ENCODE results near the gene CDK2. TPM values are rescaled to one million over a fixed set of nuclear protein-coding genes. Genes with fewer than 3 reads are reported as not detected.

The CDK2 gene
- total and polyA plus RNA-seq, 2 experiments from 2014 or later = 23.9 to 26.6 TPM

GRCh38 chr12:55933169-55933798 is 33.3 kb upstream of the CDK2 start:
- no peaks in the 10 kb centered on the region for H3K9me2 ChIP-seq (replicated peaks; ENCODE audit: insufficient read depth)
- no peak overlapping the region for H3K27ac ChIP-seq
- H3K9me3 ChIP-seq (ENCODE audit: low read depth) = no peaks in the 10 kb centered on the region
- peaks cover 16% of the 10 kb centered on the region for H3K79me2 ChIP-seq
- TF ChIP-seq CTCF (IDR thresholded peaks at IDR 0.05; ENCODE audit: poor library complexity) (no peak), EZH2 (IDR thresholded peaks at IDR 0.05; ENCODE audit: borderline replicate concordance) (no peak), EZH2phosphoT487 (IDR thresholded peaks at IDR 0.05; ENCODE audit: low read depth, severe bottlenecking, unreplicated experiment) (no peak)
- DNase-seq (ENCODE audit: low spot score) = no peak
- H4K20me1 ChIP-seq (ENCODE audit: insufficient read depth, poor library complexity, severe bottlenecking) = no peaks in the 10 kb centered on the region
- no peak overlapping the region for H3K4me3 ChIP-seq
- peak overlapping the region; percentile 96 for H3K4me2 ChIP-seq
- H3K27me3 ChIP-seq = no peaks in the 10 kb centered on the region
- no peak overlapping the region for H2AFZ ChIP-seq
- H3K4me1 ChIP-seq (ENCODE audit: insufficient read depth) = peaks cover 40% of the 10 kb centered on the region
- no peaks in the 10 kb centered on the region for H3K36me3 ChIP-seq (replicated peaks; ENCODE audit: insufficient read depth, low read depth)
- WGBS (ENCODE audit: low lambda C conversion rate, missing lambda C conversion rate) = 80% methylated on average over 7 of the region's 7 CpGs

- Histone ChIP-seq H3K4me1 (ENCODE audit: insufficient read depth) (peaks cover 35% of the 10 kb centered on the region), H3K4me2 (no peak overlapping the region), H2AFZ (no peak overlapping the region), H3K79me2 (peaks cover 10% of the 10 kb centered on the region), H3K9me2 (replicated peaks; ENCODE audit: insufficient read depth) (no peaks in the 10 kb centered on the region), H4K20me1 (ENCODE audit: insufficient read depth, poor library complexity, severe bottlenecking) (no peaks in the 10 kb centered on the region), H3K4me3 (no peak overlapping the region), H3K9me3 (ENCODE audit: low read depth) (no peaks in the 10 kb centered on the region), H3K27ac (no peak overlapping the region), H3K36me3 (replicated peaks; ENCODE audit: insufficient read depth, low read depth) (no peaks in the 10 kb centered on the region), H3K27me3 (no peaks in the 10 kb centered on the region)
- 91% methylated on average over 1 of the region's 1 CpG for WGBS (ENCODE audit: low lambda C conversion rate, missing lambda C conversion rate)
- no peak for DNase-seq (ENCODE audit: low spot score)
- no peak for TF ChIP-seq CTCF (IDR thresholded peaks at IDR 0.05; ENCODE audit: poor library complexity)
- TF ChIP-seq EZH2 (IDR thresholded peaks at IDR 0.05; ENCODE audit: borderline replicate concordance) = no peak
- no peak for TF ChIP-seq EZH2phosphoT487 (IDR thresholded peaks at IDR 0.05; ENCODE audit: low read depth, severe bottlenecking, unreplicated experiment)
Measured at GRCh38 chr12:55933799-55934742, 32.6 kb upstream of the CDK2 start.

GRCh38 chr12:55934773-55935172 is 31.9 kb upstream of the CDK2 start:
- Histone ChIP-seq H3K36me3 (replicated peaks; ENCODE audit: insufficient read depth, low read depth) (no peaks in the 10 kb centered on the region), H3K9me2 (replicated peaks; ENCODE audit: insufficient read depth) (no peaks in the 10 kb centered on the region), H3K4me1 (ENCODE audit: insufficient read depth) (peaks cover 28% of the 10 kb centered on the region), H3K4me3 (no peak overlapping the region), H3K79me2 (peaks cover 6% of the 10 kb centered on the region), H4K20me1 (ENCODE audit: insufficient read depth, poor library complexity, severe bottlenecking) (no peaks in the 10 kb centered on the region), H2AFZ (no peak overlapping the region), H3K27me3 (no peaks in the 10 kb centered on the region), H3K9me3 (ENCODE audit: low read depth) (no peaks in the 10 kb centered on the region), H3K4me2 (no peak overlapping the region), H3K27ac (no peak overlapping the region)
- WGBS (ENCODE audit: low lambda C conversion rate, missing lambda C conversion rate) = 80% methylated on average over 1 of the region's 1 CpG
- no peak for DNase-seq (ENCODE audit: low spot score)
- TF ChIP-seq EZH2 (IDR thresholded peaks at IDR 0.05; ENCODE audit: borderline replicate concordance) (no peak), EZH2phosphoT487 (IDR thresholded peaks at IDR 0.05; ENCODE audit: low read depth, severe bottlenecking, unreplicated experiment) (no peak), CTCF (IDR thresholded peaks at IDR 0.05; ENCODE audit: poor library complexity) (no peak)
